ENCODE data around the gene CARS2.
"Not testable (repeated sequence)": the region's sequence is repeated elsewhere in the genome, so short reads cannot be mapped to it uniquely, and the experiment has no call there.

The CARS2 gene

GRCh38 chr13:110616103-110617101 lies 89.5 kb downstream of the CARS2 start:
- peak; percentile 56 for DNase-seq (ENCODE audit: low spot score)

- peak; percentile 75 for DNase-seq (ENCODE audit: low spot score)
These were observed 90.4 kb downstream of the CARS2 start, which contains the start of gene NAXD for GRCh38 chr13:110615322-110616102. TSS of gene NAXD (plus strand) at chr13:110615545. CDS start at chr13:110615602, 57 bp downstream.

GRCh38 chr13:110615005-110615321 lies 91.0 kb downstream of the CARS2 start:
- no peak for DNase-seq (ENCODE audit: low spot score)

- no peak for DNase-seq (ENCODE audit: low spot score)
These were observed 94.8 kb downstream of the CARS2 start for GRCh38 chr13:110610955-110611595.

- no peak for DNase-seq (ENCODE audit: low spot score)
These were observed 98.2 kb downstream of the CARS2 start for GRCh38 chr13:110607675-110608224.

GRCh38 chr13:110606281-110606680 lies 99.6 kb downstream of the CARS2 start:
- not testable (repeated sequence) for DNase-seq (ENCODE audit: low spot score)

- DNase-seq (ENCODE audit: low spot score): no peak
These were observed 100.8 kb downstream of the CARS2 start for GRCh38 chr13:110605132-110605531.

GRCh38 chr13:110600980-110601379 lies 104.9 kb downstream of the CARS2 start:
- no peak for DNase-seq (ENCODE audit: low spot score)

GRCh38 chr13:110600261-110600819 lies 105.6 kb downstream of the CARS2 start:
- DNase-seq (ENCODE audit: low spot score): no peak

GRCh38 chr13:110597041-110597689 lies 108.8 kb downstream of the CARS2 start:
- no peak for DNase-seq (ENCODE audit: low spot score)

- peak; percentile 82 for DNase-seq (ENCODE audit: low spot score)
These were observed 112.3 kb downstream of the CARS2 start for GRCh38 chr13:110593430-110594130.

GRCh38 chr13:110592665-110593064 lies 113.3 kb downstream of the CARS2 start:
- no peak for DNase-seq (ENCODE audit: low spot score)

Measured in NAMALWA (cell line).